Activated CD8-positive, alpha-beta memory T cell treated with anti-CD3 and anti-CD28 coated beads, Interleukin-2, amount 50 U/mL, for 1 hour (primary cell): ENCODE data around the gene CYP27B1.

Source experiments
- DNase-seq: peaks from one replicate; pipeline ENCODE4 v3.0.0-alpha.2; 2020; ENCODE audit errors: extremely low read depth

CYP27B1 gene, protein sequence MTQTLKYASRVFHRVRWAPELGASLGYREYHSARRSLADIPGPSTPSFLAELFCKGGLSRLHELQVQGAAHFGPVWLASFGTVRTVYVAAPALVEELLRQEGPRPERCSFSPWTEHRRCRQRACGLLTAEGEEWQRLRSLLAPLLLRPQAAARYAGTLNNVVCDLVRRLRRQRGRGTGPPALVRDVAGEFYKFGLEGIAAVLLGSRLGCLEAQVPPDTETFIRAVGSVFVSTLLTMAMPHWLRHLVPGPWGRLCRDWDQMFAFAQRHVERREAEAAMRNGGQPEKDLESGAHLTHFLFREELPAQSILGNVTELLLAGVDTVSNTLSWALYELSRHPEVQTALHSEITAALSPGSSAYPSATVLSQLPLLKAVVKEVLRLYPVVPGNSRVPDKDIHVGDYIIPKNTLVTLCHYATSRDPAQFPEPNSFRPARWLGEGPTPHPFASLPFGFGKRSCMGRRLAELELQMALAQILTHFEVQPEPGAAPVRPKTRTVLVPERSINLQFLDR

GRCh38 chr12:57766464-57767304, at the start of gene CYP27B1:
TSS of gene CYP27B1 (minus strand) at chr12:57767078. CDS start at chr12:57767041, 37 bp downstream.
- DNase-seq = no peak

- no peak for DNase-seq
Observed at GRCh38 chr12:57816001-57816854, 49.4 kb upstream of the CYP27B1 start.

DNA sequence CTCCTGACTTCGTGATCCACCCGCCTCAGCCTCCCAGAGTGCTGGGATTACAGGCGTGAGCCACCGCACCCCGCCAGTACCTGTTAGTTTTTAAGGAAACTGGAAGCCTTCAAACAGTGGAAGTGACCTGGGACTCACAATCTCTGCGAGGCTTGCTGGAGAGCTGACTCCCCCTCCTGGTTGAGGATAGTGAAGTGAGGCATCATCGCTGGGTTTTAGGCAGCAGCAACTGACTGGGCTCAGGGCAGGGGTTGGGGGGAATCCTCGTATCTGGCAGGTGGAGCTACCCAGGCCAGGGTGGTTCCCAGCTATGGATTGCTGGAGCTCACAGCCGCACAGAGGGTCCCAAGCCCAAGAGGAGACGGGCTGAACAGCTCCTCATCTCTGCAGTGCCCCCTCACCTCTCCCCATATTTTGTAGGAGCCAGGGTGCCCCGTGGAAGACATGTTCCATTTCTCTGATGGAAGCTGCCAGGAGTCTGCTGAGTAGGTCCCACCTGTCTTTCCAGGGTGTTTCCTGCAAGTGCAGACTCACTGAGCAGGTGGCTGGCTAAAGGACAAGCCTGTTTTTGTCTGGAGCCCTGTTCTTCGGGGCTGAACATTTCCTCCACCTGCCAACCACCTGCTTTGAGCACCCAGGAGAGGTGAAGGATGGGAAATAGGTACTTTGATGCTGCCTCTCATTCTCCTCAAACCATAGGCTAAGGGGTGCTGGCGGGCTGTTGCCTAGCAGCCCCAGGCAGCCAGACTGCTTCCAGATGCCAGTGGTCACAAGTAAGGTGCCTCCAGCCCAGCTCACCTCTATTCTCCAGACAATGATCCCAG, 48.5 kb upstream of the CYP27B1 start:
- DNase-seq = no peak

DNA sequence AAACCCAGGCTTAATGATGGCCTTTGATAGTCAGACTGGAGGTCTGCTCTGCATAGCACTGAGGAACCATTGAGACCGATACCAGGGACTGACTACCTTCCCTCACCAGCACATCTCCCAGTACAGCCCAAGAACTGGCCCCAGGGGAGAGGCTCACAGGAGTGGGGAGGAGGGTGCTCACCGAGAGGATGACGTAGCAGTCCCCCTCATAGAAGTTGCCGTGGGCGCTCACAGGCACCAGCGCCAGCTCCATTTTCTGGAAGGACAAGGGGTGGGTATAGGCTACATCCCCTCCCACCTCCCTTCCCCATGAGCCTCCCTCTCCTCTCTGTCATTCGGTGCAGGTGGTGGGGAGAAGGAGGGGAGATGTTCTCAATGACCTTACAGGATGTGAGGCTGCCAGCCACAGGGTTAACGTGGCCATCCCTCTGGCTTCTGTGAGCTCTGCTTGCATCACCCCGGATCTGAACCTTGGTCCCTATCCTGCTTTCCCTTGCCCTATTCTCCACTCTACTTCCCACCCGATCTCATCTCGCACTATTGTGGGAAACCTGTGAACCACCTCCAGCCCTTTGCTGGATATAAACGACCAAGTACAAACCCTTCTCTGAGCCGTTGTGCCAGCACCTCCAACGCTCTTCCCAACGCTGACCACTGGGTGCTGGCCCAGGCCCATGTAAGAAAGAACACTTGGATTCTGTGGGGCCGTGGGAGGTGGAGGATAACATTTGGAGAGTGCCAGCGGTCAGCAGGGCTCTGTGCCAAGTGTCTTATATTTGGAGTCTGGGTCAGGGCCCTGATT, 47.3 kb upstream of the CYP27B1 start:
- DNase-seq = no peak

GRCh38 chr12:57813111-57813970, 46.5 kb upstream of the CYP27B1 start:
- no peak for DNase-seq

- no peak for DNase-seq
Observed at GRCh38 chr12:57811028-57811755, 44.3 kb upstream of the CYP27B1 start.

GRCh38 chr12:57810450-57810849, 43.6 kb upstream of the CYP27B1 start:
- DNase-seq = no peak

DNA sequence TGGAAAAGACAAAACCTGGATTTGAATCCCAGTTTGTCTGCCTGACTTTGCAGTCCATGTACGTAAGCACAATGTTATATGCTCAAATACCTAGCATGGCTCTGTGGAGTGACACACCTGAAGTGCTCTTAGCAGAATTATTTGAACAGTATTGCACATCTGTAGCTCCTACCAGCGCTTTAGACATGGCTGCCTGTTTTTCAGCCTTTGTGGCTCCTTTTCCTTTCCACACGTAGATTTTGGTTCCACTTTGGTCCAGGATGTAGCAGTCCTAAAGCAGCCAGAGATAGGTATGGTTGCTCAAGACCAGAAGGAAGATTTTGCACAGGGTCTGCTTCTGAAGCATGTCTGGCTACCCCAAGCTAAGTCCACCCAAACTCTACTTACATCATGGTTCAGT, 42.5 kb upstream of the CYP27B1 start:
- no peak for DNase-seq

GRCh38 chr12:57808351-57808750, 41.5 kb upstream of the CYP27B1 start:
- DNase-seq = no peak

- no peak for DNase-seq
Observed at GRCh38 chr12:57807285-57807684, 40.4 kb upstream of the CYP27B1 start.

- no peak for DNase-seq
Observed at GRCh38 chr12:57806677-57807076, 39.8 kb upstream of the CYP27B1 start.

DNA sequence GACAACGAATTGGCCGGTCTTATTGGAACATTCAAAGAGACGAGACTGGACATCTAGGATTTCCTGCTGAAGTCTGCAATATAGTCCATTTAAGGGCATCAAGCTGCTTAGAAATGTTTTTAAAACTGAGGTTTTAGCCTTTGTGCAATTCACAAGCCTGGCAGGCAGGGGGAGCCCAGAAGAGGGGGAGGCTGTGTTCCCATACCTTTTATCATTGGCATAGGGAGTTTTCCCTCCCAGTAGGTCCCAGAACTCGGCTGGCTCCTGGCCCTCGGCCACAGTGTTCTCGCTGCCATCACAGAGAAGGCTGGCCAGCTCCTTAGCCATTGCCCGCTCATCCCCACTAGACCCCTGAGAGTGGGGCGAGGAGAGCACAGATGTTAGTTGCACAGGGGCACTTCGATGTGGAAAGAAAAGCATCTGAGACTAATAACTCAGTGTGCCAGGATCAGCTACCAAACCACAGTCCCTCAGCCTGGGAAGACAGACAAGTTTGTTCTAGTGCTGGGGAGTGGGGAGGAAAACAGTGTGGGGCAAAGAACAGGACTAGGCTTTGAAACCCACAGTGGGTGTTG, 36.5 kb upstream of the CYP27B1 start:
- DNase-seq = no peak

DNA sequence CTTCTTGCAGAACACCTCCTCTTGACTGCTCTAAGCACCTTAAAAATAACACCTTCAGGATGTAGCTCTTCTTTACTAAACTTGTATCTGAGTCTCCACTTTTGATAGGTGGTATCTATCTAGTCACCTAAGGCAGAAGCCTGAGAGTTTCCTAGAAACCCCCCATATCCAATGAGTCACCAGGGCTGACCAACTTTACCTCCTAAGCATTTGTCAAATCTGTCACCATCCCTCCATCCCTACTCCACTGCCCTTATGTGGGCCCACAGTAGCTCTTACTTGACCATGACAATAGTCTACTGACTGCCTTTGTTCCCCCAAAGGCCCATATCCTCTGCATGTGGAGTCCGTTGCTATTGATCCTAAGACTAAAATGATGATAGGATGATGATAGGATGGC, 35.7 kb upstream of the CYP27B1 start:
- DNase-seq = no peak

DNA sequence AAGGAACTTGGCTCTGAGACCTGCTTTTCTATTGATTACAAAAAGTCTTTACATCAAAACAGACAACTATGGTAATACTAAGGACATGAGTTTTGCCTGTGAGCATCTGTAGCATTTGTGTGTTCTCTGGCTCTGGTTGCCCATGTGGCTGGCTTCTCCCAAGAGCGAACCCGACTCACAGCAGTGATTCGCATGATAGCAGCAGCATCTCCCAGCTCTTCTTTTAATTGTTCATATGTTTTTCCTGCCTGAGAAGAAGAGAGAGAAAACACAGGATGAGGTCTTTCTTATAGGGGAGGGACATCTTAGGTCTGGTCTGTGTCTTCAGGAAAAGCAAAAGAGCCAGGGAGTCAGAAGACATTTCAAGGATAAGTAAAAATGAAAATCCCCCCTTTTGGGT, 34.1 kb upstream of the CYP27B1 start:
- DNase-seq = no peak

DNA sequence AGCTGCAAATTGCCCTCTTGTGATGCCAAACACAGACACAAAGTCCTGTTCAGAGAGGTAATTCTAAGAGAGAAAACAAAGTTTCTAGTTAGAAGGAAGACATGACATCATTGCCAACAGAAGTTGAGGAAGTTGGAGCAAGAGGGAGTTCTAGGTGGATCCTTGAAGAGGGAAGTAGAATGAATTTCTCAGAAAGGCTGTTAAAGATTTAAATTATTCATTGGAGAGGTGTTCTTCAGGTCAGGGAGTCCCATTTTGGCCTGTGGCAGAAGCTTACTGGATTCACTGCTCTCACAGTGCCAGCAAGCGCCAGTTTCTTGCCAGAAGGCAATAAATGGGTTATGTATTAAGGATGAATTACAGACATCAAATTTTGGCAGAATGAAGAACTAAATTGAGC, 31.1 kb upstream of the CYP27B1 start:
- no peak for DNase-seq

DNA sequence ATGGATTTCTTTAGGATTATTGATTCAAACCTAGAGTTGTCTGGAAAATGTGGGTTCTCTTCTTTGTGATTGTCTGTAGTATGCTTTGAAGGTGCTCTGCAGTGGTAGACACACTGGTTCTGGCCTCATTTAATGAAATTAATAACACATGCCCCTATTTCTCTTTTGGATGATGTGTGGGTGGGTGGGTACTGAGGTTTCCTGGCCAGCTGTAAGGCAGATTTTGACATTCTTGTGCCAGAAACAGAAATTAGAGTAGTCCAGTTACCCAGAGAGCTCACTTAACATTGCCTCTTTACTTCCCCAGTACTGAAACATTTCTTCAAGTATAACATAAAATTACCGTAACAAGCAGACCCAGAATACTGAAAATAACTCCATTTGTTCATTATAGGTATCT, 30.1 kb upstream of the CYP27B1 start:
- no peak for DNase-seq

- no peak for DNase-seq
Observed at GRCh38 chr12:57795354-57795753, 28.5 kb upstream of the CYP27B1 start.

DNA sequence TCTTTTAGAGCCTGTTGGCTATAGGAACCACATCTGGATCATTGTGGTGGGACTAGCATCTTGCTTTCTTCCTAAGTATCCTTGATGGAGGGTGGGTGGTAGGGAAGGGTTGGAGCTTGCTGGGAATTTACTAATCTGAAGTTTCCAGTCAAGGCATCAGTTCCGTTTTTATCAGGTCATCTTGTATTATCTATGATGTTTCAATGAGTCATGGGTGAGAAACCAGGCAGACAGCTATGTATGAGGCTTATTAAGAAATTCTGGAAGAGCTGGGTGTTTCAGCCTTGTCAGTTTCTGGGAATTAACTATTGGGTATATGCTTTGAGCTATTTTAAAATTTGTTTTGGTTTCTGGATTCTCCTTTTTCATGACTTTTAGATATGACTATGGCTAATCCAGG, 27.0 kb upstream of the CYP27B1 start:
- DNase-seq = no peak
